T-cell (primary cell): ENCODE measurements around the gene PCNX2. TPM values are rescaled to one million over a fixed set of nuclear protein-coding genes. Genes with fewer than 3 reads are reported as not detected.

Source experiments
- ATAC-seq, 4 experiments: fragments of 200-7000 bp in 3 of 4; fragments of 150-1000 bp in 1 of 4; cut with Tn5 transposase; replicated peaks in 1 of 4; 1 replicate in 3 of 4; 2 replicates in 1 of 4; pipeline ENCODE4 v1.10.0; 2021; ENCODE audit warnings: moderate library complexity in 3 of 4, mild to moderate bottlenecking in 2 of 4, moderate number of reproducible peaks in 1 of 4
- CTCF ChIA-PET, 2 donors: fragments of 300-600 bp; sonication (Branson Sonifier 250); formaldehyde crosslinking; loops; one replicate each; lab custom pipeline; 2022; ENCODE audit warnings: antibody characterized with exemption in 2 of 2; lab: Charles Lee
- POLR2A ChIA-PET, 2 donors: fragments of 300-600 bp; sonication (Branson Sonifier 250); formaldehyde crosslinking; loops; one replicate each; lab custom pipeline; 2022; ENCODE audit warnings: antibody characterized with exemption in 2 of 2; lab: Charles Lee
- DNase-seq, 35 experiments: peaks; one replicate each; pipeline versions ENCODE4 v3.0.0 to v3.0.0-alpha.2; 2013 to 2023
- H3K27ac ChIP-seq: one replicate; pipeline ENCODE4 v1.5.1; 2013; ENCODE audit warnings: low read length
- H3K27me3 ChIP-seq, 2 experiments: replicated peaks in 1 of 2; 1 replicate in 1 of 2; 2 replicates in 1 of 2; pipeline versions ENCODE4 v1.6.1 to v1.7.0; 2013; ENCODE audit warnings: low read length in 1 of 2, mixed read lengths in 1 of 2; ENCODE audit not compliant: control insufficient read depth in 2 of 2, insufficient read depth in 2 of 2; ENCODE audit errors: extremely low read depth in 1 of 2
- H3K36me3 ChIP-seq, 2 donors: 1 replicate in 1 of 2; 2 replicates in 1 of 2; pipeline versions ENCODE4 v1.6.1 to v1.7.0; 2013; ENCODE audit warnings: low read length in 1 of 2; ENCODE audit not compliant: control insufficient read depth in 2 of 2, insufficient read depth in 1 of 2; ENCODE audit errors: extremely low read depth in 1 of 2
- H3K4me1 ChIP-seq, 2 experiments: 1 replicate in 1 of 2; 2 replicates in 1 of 2; pipeline versions ENCODE4 v1.6.1 to v1.7.0; 2013; ENCODE audit warnings: low read length in 2 of 2, mixed read lengths in 1 of 2; ENCODE audit not compliant: insufficient read depth in 2 of 2, control insufficient read depth in 1 of 2; ENCODE audit errors: extremely low read depth in 1 of 2
- H3K4me3 ChIP-seq, 2 donors: 1 replicate in 1 of 2; 2 replicates in 1 of 2; pipeline versions ENCODE4 v1.5.1 to v1.7.0; 2013; ENCODE audit warnings: mild to moderate bottlenecking in 2 of 2, low read length in 1 of 2, moderate library complexity in 1 of 2; ENCODE audit not compliant: control insufficient read depth in 1 of 2; ENCODE audit errors: extremely low read depth in 1 of 2
- H3K9me3 ChIP-seq: 2 replicates; pipeline ENCODE4 v1.7.0; 2013
- H3K27ac Mint-ChIP-seq, 2 donors: one replicate each; pipeline ENCODE4 v1.8.0; 2020 to 2021; ENCODE audit warnings: mild to moderate bottlenecking in 2 of 2, mixed read lengths in 2 of 2
- H3K27me3 Mint-ChIP-seq, 2 donors: one replicate each; pipeline ENCODE4 v1.8.0; 2021 to 2022; ENCODE audit warnings: mixed read lengths in 2 of 2
- H3K36me3 Mint-ChIP-seq: one replicate; pipeline ENCODE4 v1.8.0; 2021; ENCODE audit warnings: mixed read lengths
- H3K4me1 Mint-ChIP-seq, 3 donors: one replicate each; pipeline ENCODE4 v1.8.0; 2020 to 2022; ENCODE audit warnings: mixed read lengths in 3 of 3, mild to moderate bottlenecking in 1 of 3
- H3K4me3 Mint-ChIP-seq, 3 donors: one replicate each; pipeline ENCODE4 v1.8.0; 2020 to 2022; ENCODE audit warnings: mild to moderate bottlenecking in 3 of 3, mixed read lengths in 3 of 3, moderate library complexity in 3 of 3
- H3K9me3 Mint-ChIP-seq, 3 donors: one replicate each; pipeline ENCODE4 v1.8.0; 2020 to 2022; ENCODE audit warnings: mixed read lengths in 3 of 3
- WGBS: methylation state at CpG from one replicate; pipeline ENCODE4 v1.1.5; 2013; ENCODE audit warnings: missing lambda C conversion rate; ENCODE audit not compliant: insufficient coverage; 5-methylcytosine and 5-hydroxymethylcytosine counted together
- total RNA-seq, 35 experiments: library from RNA in 6 of 35; stranded (reverse) in 6 of 35; fragments of 120-200 nt in 1 of 35; gene quantifications; one replicate each; pipeline versions ENCODE4 v1.2.1 to v1.2.4 and lab custom pipeline; 2013 to 2026

The PCNX2 gene
- total RNA-seq, 5 donors from 2014 or later (not counting 1 experiment from before 2014, with no cell fraction given), result 47.2 to 91.7 (median 68.6) TPM

DNA sequence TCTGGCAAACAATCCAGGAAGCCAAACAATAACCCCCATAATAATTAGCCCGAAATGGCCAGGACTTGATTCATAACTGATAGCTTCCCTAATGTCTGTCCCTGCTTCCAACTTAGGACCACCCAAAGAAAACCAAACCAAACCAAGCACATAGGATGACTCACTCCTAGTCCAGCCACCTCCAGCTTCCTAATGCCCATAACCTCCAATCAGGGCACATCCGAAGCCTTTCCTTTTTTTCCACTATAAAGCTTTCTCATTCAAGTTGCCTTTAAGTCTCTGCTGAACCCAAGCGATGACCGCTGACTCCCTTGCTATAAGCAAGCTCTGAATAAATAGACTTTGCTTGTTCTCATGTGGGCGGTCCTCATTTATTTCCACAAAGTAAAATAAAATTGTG is 40.4 kb downstream of the PCNX2 start:
- Mint-ChIP-seq H3K9me3 (no peaks in the 10 kb centered on the region), H3K27ac (no peak overlapping the region), H3K4me3 (no peak overlapping the region), H3K27me3 (no peaks in the 10 kb centered on the region), H3K36me3 (peaks cover 63% of the 10 kb centered on the region), H3K4me1 (peaks cover 0 to 3% (median 0%) of the 10 kb centered on the region in 3 donors)
- ATAC-seq (no peak), DNase-seq (no peak)
- Histone ChIP-seq H3K4me3 (no peak overlapping the region), H3K27me3 (no peaks in the 10 kb centered on the region), H3K9me3 (no peaks in the 10 kb centered on the region), H3K4me1 (no peaks in the 10 kb centered on the region), H3K36me3 (peaks cover 6 to 30% of the 10 kb centered on the region in 2 donors), H3K27ac (no peak overlapping the region)
- CTCF ChIA-PET, result interaction anchor here in 1 of 2 donors (1.2 kb wide), 1 partner anchor 9 kb away, joined by 3 read pairs; no protein-coding TSS in a partner anchor
- POLR2A ChIA-PET, result no interaction called here
- whole genome bisulfite sequencing, result 94% methylated on average over 4 of the region's 5 CpGs

GRCh38 chr1:233253832-233254331 is 41.6 kb downstream of the PCNX2 start:
- Mint-ChIP-seq H3K4me1 (peaks cover 0 to 3% (median 0%) of the 10 kb centered on the region in 3 donors), H3K36me3 (peaks cover 66% of the 10 kb centered on the region), H3K27me3 (no peaks in the 10 kb centered on the region), H3K9me3 (no peaks in the 10 kb centered on the region), H3K4me3 (no peak overlapping the region), H3K27ac (no peak overlapping the region)
- ATAC-seq (no peak), DNase-seq (no peak)
- Histone ChIP-seq H3K27ac (no peak overlapping the region), H3K36me3 (peaks cover 6 to 34% of the 10 kb centered on the region in 2 donors), H3K9me3 (no peaks in the 10 kb centered on the region), H3K27me3 (no peaks in the 10 kb centered on the region), H3K4me3 (no peak overlapping the region), H3K4me1 (no peaks in the 10 kb centered on the region)
- ChIA-PET CTCF (no interaction called here), POLR2A (no interaction called here)
- WGBS, result no CpG with 5 or more reads among the region's 1 CpG

GRCh38 chr1:233253231-233253831 is 42.2 kb downstream of the PCNX2 start:
- H3K4me1 Mint-ChIP-seq, result peaks cover 0 to 3% (median 0%) of the 10 kb centered on the region in 3 donors
- H3K4me3 Mint-ChIP-seq, result no peak overlapping the region
- peaks cover 3 to 34% of the 10 kb centered on the region in 2 donors for H3K36me3 ChIP-seq
- H3K27me3 Mint-ChIP-seq, result no peaks in the 10 kb centered on the region
- H3K36me3 Mint-ChIP-seq, result peaks cover 66% of the 10 kb centered on the region
- H3K27me3 ChIP-seq, result no peaks in the 10 kb centered on the region
- no peaks in the 10 kb centered on the region for H3K9me3 Mint-ChIP-seq
- no peak overlapping the region for H3K27ac ChIP-seq
- ATAC-seq (no peak), DNase-seq (no peak)
- no peaks in the 10 kb centered on the region for H3K9me3 ChIP-seq
- CTCF ChIA-PET, result no interaction called here
- POLR2A ChIA-PET, result interaction anchor here in 1 of 2 donors (0.6 kb wide), 1 partner anchor 1197 kb away, joined by 3 read pairs; no protein-coding TSS in a partner anchor
- H3K27ac Mint-ChIP-seq, result no peak overlapping the region
- no CpG with 5 or more reads among the region's 4 CpGs for WGBS
- H3K4me1 ChIP-seq, result no peaks in the 10 kb centered on the region
- H3K4me3 ChIP-seq, result no peak overlapping the region

GRCh38 chr1:233252441-233252840 is 43.1 kb downstream of the PCNX2 start:
- Mint-ChIP-seq H3K4me3 (no peak overlapping the region), H3K36me3 (peaks cover 61% of the 10 kb centered on the region), H3K27ac (no peak overlapping the region), H3K27me3 (no peaks in the 10 kb centered on the region), H3K9me3 (no peaks in the 10 kb centered on the region), H3K4me1 (peaks cover 0 to 3% (median 0%) of the 10 kb centered on the region in 3 donors)
- ChIA-PET CTCF (no interaction called here), POLR2A (interaction anchor here in 1 of 2 donors (0.6 kb wide), 1 partner anchor 1196 kb away, joined by 3 read pairs; no protein-coding TSS in a partner anchor)
- no peaks in the 10 kb centered on the region for H3K9me3 ChIP-seq
- H3K4me1 ChIP-seq, result no peaks in the 10 kb centered on the region
- WGBS, result no CpG with 5 or more reads among the region's 2 CpGs
- no peak overlapping the region for H3K27ac ChIP-seq
- H3K4me3 ChIP-seq, result no peak overlapping the region
- DNase-seq (no peak), ATAC-seq (no peak)
- no peaks in the 10 kb centered on the region for H3K27me3 ChIP-seq
- peaks cover 0 to 29% of the 10 kb centered on the region in 2 donors for H3K36me3 ChIP-seq

DNA sequence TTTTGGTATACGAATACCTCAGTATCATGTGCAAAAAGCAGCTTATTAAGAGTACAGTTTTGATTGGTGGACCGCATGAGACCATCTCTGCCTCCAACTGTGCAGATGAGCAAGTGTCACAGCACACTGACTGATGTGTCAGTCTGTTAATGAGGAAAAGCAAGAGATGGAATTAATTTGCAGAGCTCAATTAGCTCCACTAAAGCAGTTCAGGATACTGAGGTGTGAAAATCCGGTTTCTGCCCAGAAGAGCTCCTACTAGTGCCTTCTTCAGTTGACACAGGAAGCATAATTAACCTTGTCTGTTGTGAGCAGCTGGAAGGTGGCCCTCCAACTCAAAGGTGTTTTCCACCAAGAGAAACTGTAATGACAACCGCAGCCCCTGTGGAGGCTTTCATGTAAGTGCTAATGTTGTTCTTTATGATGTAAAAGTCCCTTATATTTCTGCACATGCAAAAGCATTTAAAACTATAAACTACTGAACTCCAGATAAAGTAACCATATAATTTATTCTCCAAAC is 44.3 kb downstream of the PCNX2 start:
- ChIA-PET CTCF (no interaction called here), POLR2A (no interaction called here)
- DNase-seq, result no peak
- no peaks in the 10 kb centered on the region for H3K27me3 ChIP-seq
- Mint-ChIP-seq H3K27me3 (no peaks in the 10 kb centered on the region), H3K27ac (no peak overlapping the region), H3K4me3 (no peak overlapping the region), H3K4me1 (peaks cover 0 to 2% (median 0%) of the 10 kb centered on the region in 3 donors), H3K36me3 (peaks cover 56% of the 10 kb centered on the region), H3K9me3 (no peaks in the 10 kb centered on the region)
- H3K4me3 ChIP-seq, result no peak overlapping the region
- no peak for ATAC-seq
- H3K36me3 ChIP-seq, result peaks cover 0 to 30% of the 10 kb centered on the region in 2 donors
- WGBS, result 83% methylated on average over 2 of the region's 4 CpGs
- H3K9me3 ChIP-seq, result no peaks in the 10 kb centered on the region
- H3K27ac ChIP-seq, result no peak overlapping the region
- H3K4me1 ChIP-seq, result no peaks in the 10 kb centered on the region

DNA sequence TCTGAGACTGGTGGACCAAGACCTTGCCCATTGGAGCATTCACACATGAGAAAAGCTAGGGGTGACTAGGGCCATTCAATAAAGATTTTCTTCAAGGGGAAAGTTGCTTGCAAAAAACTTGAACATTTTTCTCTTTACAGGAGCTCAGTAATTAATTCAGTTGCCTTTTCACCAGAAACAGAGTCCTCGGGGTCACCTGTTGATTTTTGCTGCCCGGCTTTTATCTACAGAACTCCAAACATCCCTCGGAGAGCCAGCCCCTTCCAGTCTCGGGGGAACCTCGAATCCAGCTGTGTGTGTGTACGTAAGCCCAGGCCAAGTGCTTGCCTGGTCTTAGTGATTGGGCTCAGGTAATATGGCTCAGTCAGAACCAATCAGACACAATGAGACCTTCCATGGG is 47.5 kb downstream of the PCNX2 start:
- DNase-seq (no peak), ATAC-seq (no peak)
- H3K9me3 ChIP-seq, result no peaks in the 10 kb centered on the region
- no peak overlapping the region for H3K27ac ChIP-seq
- no peaks in the 10 kb centered on the region for H3K27me3 ChIP-seq
- no peaks in the 10 kb centered on the region for H3K9me3 Mint-ChIP-seq
- H3K27ac Mint-ChIP-seq, result no peak overlapping the region
- WGBS, result 100% methylated on average over 2 of the region's 6 CpGs
- ChIA-PET CTCF (no interaction called here), POLR2A (no interaction called here)
- H3K4me3 Mint-ChIP-seq, result no peak overlapping the region
- no peaks in the 10 kb centered on the region for H3K27me3 Mint-ChIP-seq
- peaks cover 0 to 31% of the 10 kb centered on the region in 2 donors for H3K36me3 ChIP-seq
- H3K4me1 ChIP-seq, result no peaks in the 10 kb centered on the region
- peaks cover 57% of the 10 kb centered on the region for H3K36me3 Mint-ChIP-seq
- no peaks in the 10 kb centered on the region for H3K4me1 Mint-ChIP-seq
- no peak overlapping the region for H3K4me3 ChIP-seq
